Liver (tissue), 9 donors: ENCODE measurements around the gene KIRREL3. TPM values are rescaled to one million over a fixed set of nuclear protein-coding genes. Genes with fewer than 3 reads are reported as not detected.

Experiments
- DNase-seq: peaks from one replicate; pipeline ENCODE4 v3.0.0-alpha.2; 2017; ENCODE audit warnings: low spot score
- H3K27ac ChIP-seq, 2 donors: one replicate each; pipeline ENCODE4 v1.7.0; 2013; ENCODE audit warnings: inconsistent platforms in 2 of 2, low read length in 2 of 2, control low read depth in 1 of 2, low read depth in 1 of 2, mild to moderate bottlenecking in 1 of 2
- H3K27me3 ChIP-seq, 4 donors: one replicate each; pipeline versions ENCODE4 v1.6.1 to v1.7.0; 2013; ENCODE audit warnings: low read length in 3 of 4, inconsistent platforms in 1 of 4, mild to moderate bottlenecking in 1 of 4, moderate library complexity in 1 of 4; ENCODE audit not compliant: control insufficient read depth in 4 of 4, insufficient read depth in 4 of 4
- H3K36me3 ChIP-seq, 4 donors: one replicate each; pipeline versions ENCODE4 v1.6.1 to v1.7.0; 2013; ENCODE audit warnings: low read length in 3 of 4, mild to moderate bottlenecking in 3 of 4, low read depth in 1 of 4, moderate library complexity in 1 of 4; ENCODE audit not compliant: control insufficient read depth in 4 of 4, insufficient read depth in 3 of 4
- H3K4me1 ChIP-seq, 4 donors: one replicate each; pipeline versions ENCODE4 v1.6.1 to v1.7.0; 2013; ENCODE audit warnings: low read length in 3 of 4, mild to moderate bottlenecking in 3 of 4, moderate library complexity in 1 of 4; ENCODE audit not compliant: control insufficient read depth in 4 of 4, insufficient read depth in 4 of 4
- H3K4me3 ChIP-seq, 3 donors: one replicate each; pipeline versions ENCODE4 v1.6.1 to v1.7.0; 2013; ENCODE audit warnings: low read length in 3 of 3, control low read depth in 1 of 3, low read depth in 1 of 3, mild to moderate bottlenecking in 1 of 3
- H3K9ac ChIP-seq, 2 donors: one replicate each; pipeline ENCODE4 v1.7.0; 2013; ENCODE audit warnings: low read length in 2 of 2, mild to moderate bottlenecking in 2 of 2, moderate library complexity in 2 of 2, control low read depth in 1 of 2, low read depth in 1 of 2
- H3K9me3 ChIP-seq, 4 donors: one replicate each; pipeline versions ENCODE4 v1.6.1 to v1.7.0; 2013; ENCODE audit warnings: low read length in 3 of 4; ENCODE audit not compliant: control insufficient read depth in 4 of 4
- EGR1 ChIP-seq, 2 donors: IDR thresholded peaks; 2 replicates each; pipeline ENCODE4 v1.6.1; 2016 to 2018; ENCODE audit warnings: antibody characterized with exemption in 2 of 2, low read depth in 2 of 2
- FOXA1 ChIP-seq: IDR thresholded peaks from 2 replicates; pipeline ENCODE4 v1.6.1; 2016; ENCODE audit warnings: antibody characterized with exemption
- FOXA2 ChIP-seq: IDR thresholded peaks from 2 replicates; pipeline ENCODE4 v1.6.1; 2016; ENCODE audit warnings: antibody characterized with exemption
- HNF4A ChIP-seq, 2 donors: conservative IDR thresholded peaks; 2 replicates each; pipeline ENCODE4 v1.6.1; 2016; ENCODE audit warnings: antibody characterized with exemption in 2 of 2, mild to moderate bottlenecking in 2 of 2
- HNF4G ChIP-seq: IDR thresholded peaks from 2 replicates; pipeline ENCODE4 v1.6.1; 2016; ENCODE audit warnings: antibody characterized with exemption
- JUND ChIP-seq, 2 donors: IDR thresholded peaks; 2 replicates each; pipeline ENCODE4 v1.6.1; 2016; ENCODE audit warnings: antibody characterized with exemption in 2 of 2
- NR2F2 ChIP-seq: IDR thresholded peaks from 2 replicates; pipeline ENCODE4 v1.6.1; 2016; ENCODE audit warnings: antibody characterized with exemption
- RAD21 ChIP-seq, 2 donors: IDR thresholded peaks; 2 replicates each; pipeline ENCODE4 v1.6.1; 2016; ENCODE audit warnings: antibody characterized with exemption in 2 of 2, mild to moderate bottlenecking in 2 of 2
- RXRA ChIP-seq, 2 donors: IDR thresholded peaks; 2 replicates each; pipeline ENCODE4 v1.6.1; 2017 to 2018; ENCODE audit warnings: antibody characterized with exemption in 2 of 2, mild to moderate bottlenecking in 1 of 2
- SP1 ChIP-seq: IDR thresholded peaks from 2 replicates; pipeline ENCODE4 v1.6.1; 2018; ENCODE audit warnings: antibody characterized with exemption, mild to moderate bottlenecking
- TAF1 ChIP-seq: conservative IDR thresholded peaks from 2 replicates; pipeline ENCODE4 v1.6.1; 2016; ENCODE audit warnings: antibody characterized with exemption, mild to moderate bottlenecking
- WGBS: extraction: QIAGEN DNeasy Blood & Tissue Kit; methylation state at CpG from one replicate; pipeline ENCODE4 v1.1.7; 2013; 5-methylcytosine and 5-hydroxymethylcytosine counted together
- polyA plus RNA-seq, 2 donors: library from polyadenylated mRNA; stranded (reverse) in 1 of 2; unstranded in 1 of 2; fragments of 200-250 nt in 1 of 2; fragments of >200 nt in 1 of 2; fragmentation: Nextera tagmentation in 1 of 2; extraction: Ambion mirVana in 1 of 2; gene quantifications; one replicate each; pipeline versions ENCODE4 v1.2.1 to v1.2.3, GENCODE V29; 2013 to 2015
- total RNA-seq, 2 donors: library from RNA; depleted of rRNA; stranded (reverse); fragments of >200 nt; gene quantifications; one replicate each; pipeline ENCODE4 v1.2.3, GENCODE V29; 2014
- TF ChIP-seq, protein P1 (sequence below): IDR thresholded peaks from 2 replicates; pipeline ENCODE4 v1.6.1; 2016; ENCODE audit warnings: antibody characterized with exemption, mild to moderate bottlenecking
- TF ChIP-seq, protein P2 (sequence below): fragments of 150-350 bp; IDR thresholded peaks from 2 replicates; pipeline ENCODE4 v1.5.1; 2017; ENCODE audit warnings: improper control_type of control experiment, low read depth, low read length; ENCODE audit not compliant: missing input control
- TF ChIP-seq, protein P3 (sequence below): IDR thresholded peaks from 2 replicates; pipeline ENCODE4 v1.6.1; 2016; ENCODE audit warnings: antibody characterized with exemption
- TF ChIP-seq, protein P4 (sequence below): IDR thresholded peaks from 2 replicates; pipeline ENCODE4 v1.6.1; 2016; ENCODE audit warnings: antibody characterized with exemption
- TF ChIP-seq, protein P5 (sequence below): IDR thresholded peaks from 2 replicates; pipeline ENCODE4 v1.6.1; 2016; ENCODE audit warnings: antibody characterized with exemption
- donor health status: healthy.
- donor health status: healthy.
- donor health status: healthy.
- donor health status: healthy.
- donor health status: healthy.

KIRREL3 gene
- total and polyA plus RNA-seq, 4 donors, result 0.03 to 0.29 (median 0.08) TPM; not detected in 1

DNA sequence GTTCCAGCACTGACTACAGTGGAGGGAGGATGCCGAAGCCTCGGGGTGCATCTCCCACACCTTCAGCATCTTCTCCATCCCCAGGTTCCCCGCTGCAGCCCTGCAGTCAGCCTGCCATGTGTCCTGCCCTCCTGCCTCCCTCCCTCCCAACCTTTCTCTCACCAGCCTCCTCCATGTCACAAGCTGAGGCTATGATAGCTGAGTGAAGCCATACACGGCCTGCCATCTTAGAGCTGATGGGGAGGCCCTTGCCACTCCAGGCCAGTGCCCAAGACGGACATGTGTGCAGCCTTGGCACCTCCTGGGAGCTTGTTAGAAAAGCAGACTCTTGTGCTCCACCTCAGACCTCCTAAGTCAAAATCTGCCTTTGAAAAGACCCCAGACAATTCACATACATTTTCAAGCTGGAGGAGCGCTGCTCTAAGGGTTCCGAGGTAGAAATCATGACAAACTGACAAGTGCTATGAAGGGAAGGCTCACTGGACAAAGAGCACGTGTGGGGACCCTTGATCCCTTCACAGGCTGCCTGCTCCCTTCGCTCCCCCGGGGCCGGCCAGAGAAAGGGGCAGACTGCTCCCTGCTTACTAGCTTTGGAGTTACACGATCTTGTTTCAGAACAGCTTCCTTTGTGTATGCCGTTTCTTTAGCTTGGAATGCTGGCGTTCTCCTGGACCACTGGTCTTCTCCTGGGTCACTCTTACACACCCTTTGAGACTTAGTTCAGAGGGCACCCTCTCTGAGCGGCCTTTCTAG, 521.2 kb downstream of the KIRREL3 start:
- 90% methylated on average over 15 of the region's 15 CpGs for WGBS
- Histone ChIP-seq H3K4me1 (peaks cover 0 to 4% (median 3%) of the 10 kb centered on the region in 4 donors), H3K27me3 (no peaks in the 10 kb centered on the region), H3K36me3 (no peaks in the 10 kb centered on the region), H3K9me3 (no peaks in the 10 kb centered on the region), H3K27ac (no peak overlapping the region), H3K4me3 (no peak overlapping the region), H3K9ac (no peak overlapping the region)
- TF ChIP-seq FOXA1, result no peak
- TF ChIP-seq, protein P1, sequence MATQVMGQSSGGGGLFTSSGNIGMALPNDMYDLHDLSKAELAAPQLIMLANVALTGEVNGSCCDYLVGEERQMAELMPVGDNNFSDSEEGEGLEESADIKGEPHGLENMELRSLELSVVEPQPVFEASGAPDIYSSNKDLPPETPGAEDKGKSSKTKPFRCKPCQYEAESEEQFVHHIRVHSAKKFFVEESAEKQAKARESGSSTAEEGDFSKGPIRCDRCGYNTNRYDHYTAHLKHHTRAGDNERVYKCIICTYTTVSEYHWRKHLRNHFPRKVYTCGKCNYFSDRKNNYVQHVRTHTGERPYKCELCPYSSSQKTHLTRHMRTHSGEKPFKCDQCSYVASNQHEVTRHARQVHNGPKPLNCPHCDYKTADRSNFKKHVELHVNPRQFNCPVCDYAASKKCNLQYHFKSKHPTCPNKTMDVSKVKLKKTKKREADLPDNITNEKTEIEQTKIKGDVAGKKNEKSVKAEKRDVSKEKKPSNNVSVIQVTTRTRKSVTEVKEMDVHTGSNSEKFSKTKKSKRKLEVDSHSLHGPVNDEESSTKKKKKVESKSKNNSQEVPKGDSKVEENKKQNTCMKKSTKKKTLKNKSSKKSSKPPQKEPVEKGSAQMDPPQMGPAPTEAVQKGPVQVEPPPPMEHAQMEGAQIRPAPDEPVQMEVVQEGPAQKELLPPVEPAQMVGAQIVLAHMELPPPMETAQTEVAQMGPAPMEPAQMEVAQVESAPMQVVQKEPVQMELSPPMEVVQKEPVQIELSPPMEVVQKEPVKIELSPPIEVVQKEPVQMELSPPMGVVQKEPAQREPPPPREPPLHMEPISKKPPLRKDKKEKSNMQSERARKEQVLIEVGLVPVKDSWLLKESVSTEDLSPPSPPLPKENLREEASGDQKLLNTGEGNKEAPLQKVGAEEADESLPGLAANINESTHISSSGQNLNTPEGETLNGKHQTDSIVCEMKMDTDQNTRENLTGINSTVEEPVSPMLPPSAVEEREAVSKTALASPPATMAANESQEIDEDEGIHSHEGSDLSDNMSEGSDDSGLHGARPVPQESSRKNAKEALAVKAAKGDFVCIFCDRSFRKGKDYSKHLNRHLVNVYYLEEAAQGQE, result no peak
- TF ChIP-seq, protein P2, sequence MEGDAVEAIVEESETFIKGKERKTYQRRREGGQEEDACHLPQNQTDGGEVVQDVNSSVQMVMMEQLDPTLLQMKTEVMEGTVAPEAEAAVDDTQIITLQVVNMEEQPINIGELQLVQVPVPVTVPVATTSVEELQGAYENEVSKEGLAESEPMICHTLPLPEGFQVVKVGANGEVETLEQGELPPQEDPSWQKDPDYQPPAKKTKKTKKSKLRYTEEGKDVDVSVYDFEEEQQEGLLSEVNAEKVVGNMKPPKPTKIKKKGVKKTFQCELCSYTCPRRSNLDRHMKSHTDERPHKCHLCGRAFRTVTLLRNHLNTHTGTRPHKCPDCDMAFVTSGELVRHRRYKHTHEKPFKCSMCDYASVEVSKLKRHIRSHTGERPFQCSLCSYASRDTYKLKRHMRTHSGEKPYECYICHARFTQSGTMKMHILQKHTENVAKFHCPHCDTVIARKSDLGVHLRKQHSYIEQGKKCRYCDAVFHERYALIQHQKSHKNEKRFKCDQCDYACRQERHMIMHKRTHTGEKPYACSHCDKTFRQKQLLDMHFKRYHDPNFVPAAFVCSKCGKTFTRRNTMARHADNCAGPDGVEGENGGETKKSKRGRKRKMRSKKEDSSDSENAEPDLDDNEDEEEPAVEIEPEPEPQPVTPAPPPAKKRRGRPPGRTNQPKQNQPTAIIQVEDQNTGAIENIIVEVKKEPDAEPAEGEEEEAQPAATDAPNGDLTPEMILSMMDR, result no peak
- TF ChIP-seq, protein P3, sequence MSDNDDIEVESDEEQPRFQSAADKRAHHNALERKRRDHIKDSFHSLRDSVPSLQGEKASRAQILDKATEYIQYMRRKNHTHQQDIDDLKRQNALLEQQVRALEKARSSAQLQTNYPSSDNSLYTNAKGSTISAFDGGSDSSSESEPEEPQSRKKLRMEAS, result no peak
- TF ChIP-seq, protein P4, sequence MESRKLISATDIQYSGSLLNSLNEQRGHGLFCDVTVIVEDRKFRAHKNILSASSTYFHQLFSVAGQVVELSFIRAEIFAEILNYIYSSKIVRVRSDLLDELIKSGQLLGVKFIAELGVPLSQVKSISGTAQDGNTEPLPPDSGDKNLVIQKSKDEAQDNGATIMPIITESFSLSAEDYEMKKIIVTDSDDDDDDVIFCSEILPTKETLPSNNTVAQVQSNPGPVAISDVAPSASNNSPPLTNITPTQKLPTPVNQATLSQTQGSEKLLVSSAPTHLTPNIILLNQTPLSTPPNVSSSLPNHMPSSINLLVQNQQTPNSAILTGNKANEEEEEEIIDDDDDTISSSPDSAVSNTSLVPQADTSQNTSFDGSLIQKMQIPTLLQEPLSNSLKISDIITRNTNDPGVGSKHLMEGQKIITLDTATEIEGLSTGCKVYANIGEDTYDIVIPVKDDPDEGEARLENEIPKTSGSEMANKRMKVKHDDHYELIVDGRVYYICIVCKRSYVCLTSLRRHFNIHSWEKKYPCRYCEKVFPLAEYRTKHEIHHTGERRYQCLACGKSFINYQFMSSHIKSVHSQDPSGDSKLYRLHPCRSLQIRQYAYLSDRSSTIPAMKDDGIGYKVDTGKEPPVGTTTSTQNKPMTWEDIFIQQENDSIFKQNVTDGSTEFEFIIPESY, result no peak
- TF ChIP-seq, protein P5, sequence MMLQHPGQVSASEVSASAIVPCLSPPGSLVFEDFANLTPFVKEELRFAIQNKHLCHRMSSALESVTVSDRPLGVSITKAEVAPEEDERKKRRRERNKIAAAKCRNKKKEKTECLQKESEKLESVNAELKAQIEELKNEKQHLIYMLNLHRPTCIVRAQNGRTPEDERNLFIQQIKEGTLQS, result no peak
- TF ChIP-seq RAD21 (IDR thresholded peaks at IDR 0.05), result no peak
- TF ChIP-seq NR2F2, result no peak
- TF ChIP-seq JUND (IDR thresholded peaks at IDR 0.05), result no peak
- no peak for TF ChIP-seq EGR1 (IDR thresholded peaks at IDR 0.05; ENCODE audit: low read depth in 2 of 2)
- TF ChIP-seq HNF4G, result no peak
- TF ChIP-seq SP1, result no peak
- TF ChIP-seq FOXA2, result no peak
- no peak for TF ChIP-seq TAF1
- no peak for DNase-seq

DNA sequence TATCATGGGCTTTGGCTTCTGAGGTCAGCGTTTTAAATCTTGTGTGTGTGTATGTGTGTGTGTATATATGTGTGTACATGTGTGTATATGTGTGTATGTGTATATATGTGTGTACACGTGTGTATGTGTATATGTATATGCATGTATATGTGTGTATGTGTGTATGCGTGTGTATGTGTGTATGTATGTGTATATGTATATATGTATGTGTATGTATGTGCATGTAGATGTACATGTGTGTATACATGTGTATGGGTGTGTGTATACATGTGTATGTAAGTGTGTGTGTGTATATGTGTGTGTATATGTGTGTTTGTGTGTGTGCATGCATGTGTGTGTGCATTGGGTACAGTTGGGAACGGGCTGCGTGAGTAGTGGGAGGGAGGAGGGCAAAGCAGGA, 522.1 kb downstream of the KIRREL3 start:
- H3K36me3 ChIP-seq, result no peaks in the 10 kb centered on the region
- H3K4me3 ChIP-seq, result no peak overlapping the region
- WGBS, result 82% methylated on average over 5 of the region's 5 CpGs
- DNase-seq, result no peak
- H3K27ac ChIP-seq, result no peak overlapping the region
- H3K4me1 ChIP-seq, result peaks cover 0 to 4% (median 3%) of the 10 kb centered on the region in 4 donors
- H3K9me3 ChIP-seq, result no peaks in the 10 kb centered on the region
- no peak overlapping the region for H3K9ac ChIP-seq
- H3K27me3 ChIP-seq, result no peaks in the 10 kb centered on the region
- no peak for TF ChIP-seq HNF4A (conservative IDR thresholded peaks at IDR 0.05)
- TF ChIP-seq, protein P4, result no peak
- TF ChIP-seq, protein P1, result no peak
- TF ChIP-seq HNF4G, result no peak
- no peak for TF ChIP-seq RXRA (IDR thresholded peaks at IDR 0.05)
- TF ChIP-seq, protein P3, result no peak
- TF ChIP-seq FOXA2, result no peak
- TF ChIP-seq RAD21 (IDR thresholded peaks at IDR 0.05), result no peak
- TF ChIP-seq SP1, result no peak
- TF ChIP-seq NR2F2, result no peak
- TF ChIP-seq, protein P5, result no peak
